ENCODE measurements around the gene RHEB.

The RHEB gene

DNA sequence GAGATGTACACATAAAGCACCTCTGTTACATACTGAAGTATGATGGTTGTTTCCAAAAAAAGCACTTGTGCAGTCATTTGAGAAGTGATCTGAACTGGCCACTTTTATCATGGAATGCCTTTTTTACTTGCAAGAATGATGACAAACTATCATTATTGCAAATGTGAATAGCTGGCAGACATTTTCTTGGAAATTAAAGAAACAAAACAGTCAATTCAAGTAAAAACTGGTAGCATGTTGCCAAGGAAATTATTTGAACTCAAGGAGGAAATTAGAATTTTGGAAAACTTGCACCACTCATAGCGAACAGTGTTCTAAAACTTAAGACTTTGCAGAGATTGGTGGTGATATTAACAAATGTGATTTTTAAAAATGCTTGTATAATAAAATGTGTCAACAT is 6.6 kb downstream of the RHEB start:
- no peak overlapping the region for H3K4me2 ChIP-seq (ENCODE audit: low read length)
- H3K4me1 ChIP-seq (ENCODE audit: control insufficient read depth, low read length): peaks cover 31% of the 10 kb centered on the region
- no peaks in the 10 kb centered on the region for H3K9me3 ChIP-seq (ENCODE audit: control insufficient read depth, insufficient read depth, low read length)
- no peaks in the 10 kb centered on the region for H3F3A ChIP-seq (ENCODE audit: control insufficient read depth, insufficient read depth)
- H3K36me3 ChIP-seq (ENCODE audit: control insufficient read depth, low read length): peaks cover 54% of the 10 kb centered on the region
- H4K20me1 ChIP-seq (ENCODE audit: control insufficient read depth, insufficient read depth, low read depth, low read length): peaks cover 79% of the 10 kb centered on the region
- H3K9me2 ChIP-seq (replicated peaks; ENCODE audit: control insufficient read depth, low read length): no peaks in the 10 kb centered on the region
- H3K4me3 ChIP-seq (ENCODE audit: low read length): no peak overlapping the region
- no peak for TF ChIP-seq CTCF (IDR thresholded peaks at IDR 0.05; ENCODE audit: low read depth, low read length, poor library complexity, severe bottlenecking)
- H3K79me2 ChIP-seq (ENCODE audit: control insufficient read depth, low read length): peaks cover 100% of the 10 kb centered on the region
- H3K27me3 ChIP-seq (ENCODE audit: control insufficient read depth, low read length): no peaks in the 10 kb centered on the region
- H3K27ac ChIP-seq (ENCODE audit: low read depth, low read length): no peak overlapping the region

DNA sequence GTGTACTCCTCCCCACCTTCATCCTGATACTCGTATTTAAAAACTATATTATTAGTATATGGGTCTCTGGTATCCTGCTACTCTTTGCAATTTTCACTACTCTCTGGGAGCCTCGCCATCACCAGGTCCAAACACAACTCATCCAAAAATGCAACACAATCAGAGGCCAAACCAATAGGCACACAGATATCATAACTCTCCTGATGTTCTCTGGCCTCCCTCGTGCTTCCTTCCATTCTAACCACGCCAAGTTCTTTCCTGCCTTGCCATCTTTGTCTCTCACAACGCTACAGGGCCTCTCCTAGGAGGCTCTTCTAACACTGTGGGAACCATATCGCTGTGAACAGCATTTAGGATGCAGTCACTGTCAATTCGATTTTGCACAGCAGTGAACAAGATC is 7.3 kb downstream of the RHEB start:
- H3K4me1 ChIP-seq (ENCODE audit: control insufficient read depth, low read length): peaks cover 24% of the 10 kb centered on the region
- peaks cover 46% of the 10 kb centered on the region for H3K36me3 ChIP-seq (ENCODE audit: control insufficient read depth, low read length)
- H3K27me3 ChIP-seq (ENCODE audit: control insufficient read depth, low read length): no peaks in the 10 kb centered on the region
- H3K27ac ChIP-seq (ENCODE audit: low read depth, low read length): no peak overlapping the region
- H3K4me3 ChIP-seq (ENCODE audit: low read length): no peak overlapping the region
- peaks cover 100% of the 10 kb centered on the region for H3K79me2 ChIP-seq (ENCODE audit: control insufficient read depth, low read length)
- no peak overlapping the region for H3K4me2 ChIP-seq (ENCODE audit: low read length)
- H3K9me2 ChIP-seq (replicated peaks; ENCODE audit: control insufficient read depth, low read length): no peaks in the 10 kb centered on the region
- H3F3A ChIP-seq (ENCODE audit: control insufficient read depth, insufficient read depth): no peaks in the 10 kb centered on the region
- TF ChIP-seq CTCF (IDR thresholded peaks at IDR 0.05; ENCODE audit: low read depth, low read length, poor library complexity, severe bottlenecking) (no peak), EZH2phosphoT487 (IDR thresholded peaks at IDR 0.05; ENCODE audit: borderline replicate concordance, low read length) (no peak)
- H4K20me1 ChIP-seq (ENCODE audit: control insufficient read depth, insufficient read depth, low read depth, low read length): peaks cover 77% of the 10 kb centered on the region
- no peaks in the 10 kb centered on the region for H3K9me3 ChIP-seq (ENCODE audit: control insufficient read depth, insufficient read depth, low read length)

GRCh38 chr7:151511946-151512345 is 7.7 kb downstream of the RHEB start:
- TF ChIP-seq CTCF (IDR thresholded peaks at IDR 0.05; ENCODE audit: low read depth, low read length, poor library complexity, severe bottlenecking) (no peak), EZH2phosphoT487 (IDR thresholded peaks at IDR 0.05; ENCODE audit: borderline replicate concordance, low read length) (no peak)
- Histone ChIP-seq H3K36me3 (ENCODE audit: control insufficient read depth, low read length) (peaks cover 42% of the 10 kb centered on the region), H3F3A (ENCODE audit: control insufficient read depth, insufficient read depth) (no peaks in the 10 kb centered on the region), H4K20me1 (ENCODE audit: control insufficient read depth, insufficient read depth, low read depth, low read length) (peaks cover 77% of the 10 kb centered on the region), H3K27ac (ENCODE audit: low read depth, low read length) (no peak overlapping the region), H3K79me2 (ENCODE audit: control insufficient read depth, low read length) (peaks cover 100% of the 10 kb centered on the region), H3K27me3 (ENCODE audit: control insufficient read depth, low read length) (no peaks in the 10 kb centered on the region), H3K4me3 (ENCODE audit: low read length) (no peak overlapping the region), H3K9me2 (replicated peaks; ENCODE audit: control insufficient read depth, low read length) (no peaks in the 10 kb centered on the region), H3K4me1 (ENCODE audit: control insufficient read depth, low read length) (peaks cover 19% of the 10 kb centered on the region), H3K4me2 (ENCODE audit: low read length) (no peak overlapping the region), H3K9me3 (ENCODE audit: control insufficient read depth, insufficient read depth, low read length) (no peaks in the 10 kb centered on the region)

GRCh38 chr7:151511270-151511669 is 8.4 kb downstream of the RHEB start:
- Histone ChIP-seq H4K20me1 (ENCODE audit: control insufficient read depth, insufficient read depth, low read depth, low read length) (peaks cover 78% of the 10 kb centered on the region), H3K27me3 (ENCODE audit: control insufficient read depth, low read length) (no peaks in the 10 kb centered on the region), H3K36me3 (ENCODE audit: control insufficient read depth, low read length) (peaks cover 37% of the 10 kb centered on the region), H3K4me3 (ENCODE audit: low read length) (no peak overlapping the region), H3K27ac (ENCODE audit: low read depth, low read length) (no peak overlapping the region), H3K4me2 (ENCODE audit: low read length) (no peak overlapping the region), H3K9me2 (replicated peaks; ENCODE audit: control insufficient read depth, low read length) (no peaks in the 10 kb centered on the region), H3F3A (ENCODE audit: control insufficient read depth, insufficient read depth) (no peaks in the 10 kb centered on the region), H3K9me3 (ENCODE audit: control insufficient read depth, insufficient read depth, low read length) (no peaks in the 10 kb centered on the region), H3K79me2 (ENCODE audit: control insufficient read depth, low read length) (peaks cover 100% of the 10 kb centered on the region), H3K4me1 (ENCODE audit: control insufficient read depth, low read length) (peaks cover 15% of the 10 kb centered on the region; the same call in 1 of the 2 replicates)
- TF ChIP-seq EZH2phosphoT487 (IDR thresholded peaks at IDR 0.05; ENCODE audit: borderline replicate concordance, low read length): no peak
- no peak for TF ChIP-seq CTCF (IDR thresholded peaks at IDR 0.05; ENCODE audit: low read depth, low read length, poor library complexity, severe bottlenecking)
